CD14-positive monocyte (primary cell): ENCODE results near the gene CFD. TPM values are rescaled to one million over a fixed set of nuclear protein-coding genes. Genes with fewer than 3 reads are reported as not detected.

Source experiments
- DNase-seq, 3 donors: peaks; one replicate each; pipeline ENCODE4 v3.0.0-alpha.2; 2011 to 2022
- H2AFZ ChIP-seq: 2 replicates; pipeline ENCODE4 v1.6.0; 2012; ENCODE audit warnings: mild to moderate bottlenecking, low read depth, low read length, inconsistent platforms; ENCODE audit not compliant: insufficient read depth, poor library complexity, severe bottlenecking
- H3K27ac ChIP-seq, 2 donors: 1 replicate in 1 of 2; 2 replicates in 1 of 2; pipeline ENCODE4 v1.5.1; 2012 to 2013; ENCODE audit warnings: low read length in 2 of 2, control low read depth in 1 of 2, inconsistent platforms in 1 of 2, low read depth in 1 of 2, mild to moderate bottlenecking in 1 of 2
- H3K27me3 ChIP-seq, 2 donors: one replicate each; pipeline versions ENCODE4 v1.6.0 to v1.6.1; 2011 to 2013; ENCODE audit warnings: low read length in 2 of 2; ENCODE audit not compliant: control insufficient read depth in 2 of 2, insufficient read depth in 2 of 2
- H3K36me3 ChIP-seq, 2 donors: replicated peaks in 1 of 2; 1 replicate in 1 of 2; 2 replicates in 1 of 2; pipeline versions ENCODE4 v1.5.1 to v1.6.1; 2012 to 2013; ENCODE audit warnings: low read length in 2 of 2, control low read depth in 1 of 2, inconsistent platforms in 1 of 2, mild to moderate bottlenecking in 1 of 2; ENCODE audit not compliant: insufficient read depth in 2 of 2, control insufficient read depth in 1 of 2
- H3K4me1 ChIP-seq, 2 donors: 1 replicate in 1 of 2; 2 replicates in 1 of 2; pipeline versions ENCODE4 v1.5.1 to v1.6.1; 2012 to 2013; ENCODE audit warnings: low read length in 2 of 2, control low read depth in 1 of 2, inconsistent platforms in 1 of 2, mild to moderate bottlenecking in 1 of 2, moderate library complexity in 1 of 2; ENCODE audit not compliant: insufficient read depth in 2 of 2, control insufficient read depth in 1 of 2
- H3K4me2 ChIP-seq: replicated peaks from 2 replicates; pipeline ENCODE3; 2012; ENCODE audit warnings: low read length, moderate library complexity, mild to moderate bottlenecking; ENCODE audit not compliant: poor library complexity, severe bottlenecking; ENCODE audit errors: extremely low read depth
- H3K4me3 ChIP-seq, 3 experiments: fragments of 200-600 bp in 1 of 3; sonication (generic) in 1 of 3; replicated peaks in 1 of 3; 1 replicate in 2 of 3; 2 replicates in 1 of 3; pipeline ENCODE4 v1.5.1; 2011 to 2013; ENCODE audit warnings: low read length in 3 of 3, mild to moderate bottlenecking in 3 of 3, control low read depth in 2 of 3, low read depth in 2 of 3, inconsistent platforms in 1 of 3, moderate library complexity in 1 of 3
- H3K79me2 ChIP-seq: 2 replicates; pipeline ENCODE4 v1.6.0; 2012; ENCODE audit warnings: mild to moderate bottlenecking, control low read depth, inconsistent platforms, low read length, moderate library complexity; ENCODE audit not compliant: insufficient read depth
- H3K9ac ChIP-seq: 2 replicates; pipeline ENCODE4 v1.6.0; 2017; ENCODE audit warnings: low read length, mild to moderate bottlenecking; ENCODE audit not compliant: insufficient read depth, poor library complexity, severe bottlenecking
- H3K9me3 ChIP-seq, 2 donors: replicated peaks in 1 of 2; 1 replicate in 1 of 2; 2 replicates in 1 of 2; pipeline versions ENCODE4 v1.5.1 to v1.6.1; 2012 to 2013; ENCODE audit warnings: low read length in 2 of 2, control low read depth in 1 of 2; ENCODE audit not compliant: control insufficient read depth in 1 of 2, insufficient read depth in 1 of 2
- H4K20me1 ChIP-seq: 2 replicates; pipeline ENCODE4 v1.6.0; 2012; ENCODE audit warnings: mild to moderate bottlenecking, low read length, control low read depth, moderate library complexity; ENCODE audit not compliant: insufficient read depth
- H3K27ac Mint-ChIP-seq, 7 donors: one replicate each; pipeline ENCODE4 v1.8.0; 2020; ENCODE audit warnings: mild to moderate bottlenecking in 7 of 7, mixed read lengths in 7 of 7, moderate library complexity in 6 of 7, inconsistent platforms in 2 of 7
- H3K27me3 Mint-ChIP-seq, 3 donors: one replicate each; pipeline ENCODE4 v1.8.0; 2021 to 2022; ENCODE audit warnings: low read depth in 3 of 3, mild to moderate bottlenecking in 3 of 3, mixed read lengths in 3 of 3, moderate library complexity in 3 of 3, inconsistent platforms in 1 of 3
- H3K36me3 Mint-ChIP-seq, 2 donors: one replicate each; pipeline ENCODE4 v1.8.0; 2020; ENCODE audit warnings: mixed read lengths in 2 of 2, inconsistent platforms in 1 of 2, mild to moderate bottlenecking in 1 of 2
- H3K4me1 Mint-ChIP-seq: one replicate; pipeline ENCODE4 v1.8.0; 2020; ENCODE audit warnings: mild to moderate bottlenecking, mixed read lengths
- H3K4me3 Mint-ChIP-seq, 2 donors: one replicate each; pipeline ENCODE4 v1.8.0; 2020; ENCODE audit warnings: mild to moderate bottlenecking in 2 of 2, mixed read lengths in 2 of 2, moderate library complexity in 1 of 2
- H3K9me3 Mint-ChIP-seq, 7 donors: one replicate each; pipeline ENCODE4 v1.8.0; 2020 to 2022; ENCODE audit warnings: mixed read lengths in 7 of 7, mild to moderate bottlenecking in 6 of 7, moderate library complexity in 6 of 7, inconsistent platforms in 2 of 7
- WGBS: methylation state at CpG from one replicate; pipeline ENCODE4 v1.1.5; 2013; ENCODE audit warnings: missing lambda C conversion rate; ENCODE audit not compliant: insufficient coverage; 5-methylcytosine and 5-hydroxymethylcytosine counted together
- intact Hi-C, 2 donors: fragments of 100-400 bp; cut with micrococcal nuclease; formaldehyde crosslinking; loops; one replicate each; pipeline versions ENCODE4 v1.15.0 to v1.15.1; 2023
- polyA plus RNA-seq, 3 donors: library from polyadenylated mRNA; depleted of rRNA in 1 of 3; unstranded in 2 of 3; stranded (reverse) in 1 of 3; fragments of 300-500 nt in 2 of 3; fragments of >200 nt in 1 of 3; fragmentation: Illumina TruSeq in 2 of 3; gene quantifications; 1 replicate in 2 of 3; 2 replicates in 1 of 3; pipeline ENCODE4 v1.2.3, GENCODE V29; 2012 to 2021
- TF ChIP-seq, protein P1 (sequence below): fragments of 200-600 bp; IDR thresholded peaks from one replicate; pipeline ENCODE4 v1.8.0; 2022; ENCODE audit warnings: antibody characterized with exemption, mild to moderate bottlenecking

The CFD gene
- polyA plus RNA-seq, 3 donors: 272 to 862 (median 654) TPM

DNA sequence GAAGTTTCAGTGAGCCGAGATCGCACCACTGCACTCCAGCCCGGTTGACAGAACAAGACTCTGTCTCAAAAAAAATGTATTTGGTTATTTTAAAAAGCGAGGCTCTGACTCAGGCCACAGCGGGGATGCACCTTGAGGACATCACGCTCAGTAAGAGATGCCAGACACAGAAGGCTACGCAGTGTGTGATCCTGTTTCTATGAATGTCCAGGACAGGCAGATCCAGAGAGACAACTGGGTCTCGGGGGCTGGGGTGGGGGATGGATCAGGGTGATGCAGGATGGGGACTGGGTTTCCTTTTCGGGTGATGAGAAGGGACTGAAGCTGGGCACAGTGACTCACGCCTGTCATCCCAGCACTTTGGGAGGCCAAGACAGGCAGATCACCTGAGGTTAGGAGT, 28.1 kb downstream of the CFD start:
- peaks cover 39 to 68% of the 10 kb centered on the region in 2 donors for H3K36me3 ChIP-seq
- WGBS: 92% methylated on average over 8 of the region's 10 CpGs

DNA sequence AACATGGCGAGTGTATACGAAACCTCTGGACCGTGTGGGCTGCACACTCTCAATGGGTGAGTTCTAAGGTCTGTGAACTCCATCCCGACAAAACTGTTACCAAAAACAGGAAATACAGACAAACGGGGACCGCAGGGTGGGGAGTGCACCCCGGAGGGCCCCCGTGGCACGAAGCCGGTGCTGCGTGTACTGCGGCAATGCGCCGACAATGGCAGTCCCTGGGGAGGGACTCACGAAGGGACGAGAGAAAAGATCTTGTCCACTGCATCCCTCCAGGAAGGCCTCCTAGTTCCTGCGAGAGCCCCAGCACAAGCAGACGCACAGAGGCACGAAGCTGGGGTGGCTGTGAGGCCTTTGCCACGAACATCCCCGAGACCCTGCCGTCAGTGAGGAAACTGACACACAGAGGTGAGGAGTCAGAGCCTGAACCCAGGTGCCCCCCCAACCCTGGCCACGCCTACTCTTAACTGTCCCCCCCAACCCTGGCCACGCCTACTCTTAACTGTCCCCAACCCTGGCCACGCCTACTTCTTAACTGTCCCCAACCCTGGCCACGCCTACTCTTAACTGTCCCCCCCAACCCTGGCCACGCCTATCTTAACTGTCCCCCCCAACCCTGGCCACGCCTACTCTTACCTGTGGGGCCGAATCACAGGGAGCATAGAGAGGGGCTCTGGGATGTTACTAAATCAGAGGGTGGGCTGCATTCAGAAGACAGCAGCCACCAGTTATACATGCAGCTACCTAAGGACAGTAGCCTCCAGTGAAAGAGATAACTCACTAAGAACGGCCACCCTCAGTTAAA, 29.3 kb downstream of the CFD start:
- no peak overlapping the region for H3K27ac ChIP-seq
- no peaks in the 10 kb centered on the region for H3K27me3 ChIP-seq
- H3K4me3 Mint-ChIP-seq: peak overlapping the region in 1 of 2 donors; percentile 16
- no peak for DNase-seq
- peaks cover 14% of the 10 kb centered on the region in 2 donors for H3K4me1 ChIP-seq
- 86% methylated on average over 19 of the region's 30 CpGs for WGBS
- intact Hi-C loops: no loop called here
- H3K9me3 Mint-ChIP-seq: no peaks in the 10 kb centered on the region
- H3K36me3 Mint-ChIP-seq: peaks cover 32 to 71% of the 10 kb centered on the region in 2 donors
- H3K27ac Mint-ChIP-seq: peak overlapping the region in 2 of 7 donors; percentile 6 to 73
- H3K4me3 ChIP-seq: no peak overlapping the region
- H3K4me2 ChIP-seq: no peak overlapping the region
- no peaks in the 10 kb centered on the region for H3K9me3 ChIP-seq
- TF ChIP-seq, protein P1, sequence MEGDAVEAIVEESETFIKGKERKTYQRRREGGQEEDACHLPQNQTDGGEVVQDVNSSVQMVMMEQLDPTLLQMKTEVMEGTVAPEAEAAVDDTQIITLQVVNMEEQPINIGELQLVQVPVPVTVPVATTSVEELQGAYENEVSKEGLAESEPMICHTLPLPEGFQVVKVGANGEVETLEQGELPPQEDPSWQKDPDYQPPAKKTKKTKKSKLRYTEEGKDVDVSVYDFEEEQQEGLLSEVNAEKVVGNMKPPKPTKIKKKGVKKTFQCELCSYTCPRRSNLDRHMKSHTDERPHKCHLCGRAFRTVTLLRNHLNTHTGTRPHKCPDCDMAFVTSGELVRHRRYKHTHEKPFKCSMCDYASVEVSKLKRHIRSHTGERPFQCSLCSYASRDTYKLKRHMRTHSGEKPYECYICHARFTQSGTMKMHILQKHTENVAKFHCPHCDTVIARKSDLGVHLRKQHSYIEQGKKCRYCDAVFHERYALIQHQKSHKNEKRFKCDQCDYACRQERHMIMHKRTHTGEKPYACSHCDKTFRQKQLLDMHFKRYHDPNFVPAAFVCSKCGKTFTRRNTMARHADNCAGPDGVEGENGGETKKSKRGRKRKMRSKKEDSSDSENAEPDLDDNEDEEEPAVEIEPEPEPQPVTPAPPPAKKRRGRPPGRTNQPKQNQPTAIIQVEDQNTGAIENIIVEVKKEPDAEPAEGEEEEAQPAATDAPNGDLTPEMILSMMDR: no peak
- peaks cover 11% of the 10 kb centered on the region for H4K20me1 ChIP-seq
- no peak overlapping the region for H3K9ac ChIP-seq
- H3K79me2 ChIP-seq: peaks cover 13% of the 10 kb centered on the region
- peaks cover 30 to 56% of the 10 kb centered on the region in 2 donors for H3K36me3 ChIP-seq
- no peak overlapping the region for H2AFZ ChIP-seq
- H3K4me1 Mint-ChIP-seq: peaks cover 16% of the 10 kb centered on the region
- H3K27me3 Mint-ChIP-seq: no peaks in the 10 kb centered on the region

More for the DNA sequence above, 28.1 kb downstream of the CFD start:
- Histone ChIP-seq H3K27me3 (no peaks in the 10 kb centered on the region), H2AFZ (no peak overlapping the region), H3K4me1 (peaks cover 9% of the 10 kb centered on the region in 2 donors), H4K20me1 (peaks cover 14% of the 10 kb centered on the region), H3K79me2 (peaks cover 13% of the 10 kb centered on the region), H3K4me3 (no peak overlapping the region), H3K27ac (no peak overlapping the region), H3K9ac (no peak overlapping the region), H3K4me2 (no peak overlapping the region), H3K9me3 (no peaks in the 10 kb centered on the region)
- Mint-ChIP-seq H3K27ac (peak overlapping the region in 1 of 7 donors; percentile 40), H3K36me3 (peaks cover 38 to 82% of the 10 kb centered on the region in 2 donors), H3K4me3 (no peak overlapping the region), H3K4me1 (peaks cover 11% of the 10 kb centered on the region), H3K27me3 (no peaks in the 10 kb centered on the region), H3K9me3 (peaks cover 0 to 2% (median 0%) of the 10 kb centered on the region in 7 donors)
- TF ChIP-seq, protein P1: no peak
- no peak for DNase-seq
- intact Hi-C loops: no loop called here
